Left hindlimb (tissue), 1 donor: ENCODE results near the gene PPP3R1.

Experiments
- DNase-seq: peaks from one replicate; pipeline ENCODE4 v3.0.0-alpha.2; 2018

The PPP3R1 gene

GRCh38 chr2:68135448-68136320 lies 116.6 kb downstream of the PPP3R1 start:
- DNase-seq: no peak

GRCh38 chr2:68134554-68134953 lies 117.8 kb downstream of the PPP3R1 start:
- DNase-seq: no peak

GRCh38 chr2:68134120-68134519 lies 118.2 kb downstream of the PPP3R1 start:
- DNase-seq: no peak
